Measurements from ENCODE around the gene CYFIP2.

- TF ChIP-seq CTCF (IDR thresholded peaks at IDR 0.05) (no peak), POLR2A (IDR thresholded peaks at IDR 0.05) (no peak)
Measured at GRCh38 chr5:157398305-157398704, 132.4 kb downstream of the CYFIP2 start.

Data from adrenal gland (tissue), 5 donors.